Glomerular visceral epithelial cell (primary cell): ENCODE measurements around the gene RCN2.

Source experiments
- DNase-seq: peaks from one replicate; pipeline ENCODE4 v3.0.0-alpha.2; 2016; ENCODE audit errors: extremely low spot score

Gene RCN2

GRCh38 chr15:76994496-76994895, 62.9 kb downstream of the RCN2 start:
- no peak for DNase-seq

GRCh38 chr15:76994971-76995945, 63.7 kb downstream of the RCN2 start, which contains the start of gene PSTPIP1:
TSS of gene PSTPIP1 (plus strand) at chr15:76995126. CDS start at chr15:76995574, 448 bp downstream.
- no peak for DNase-seq

- no peak for DNase-seq
These were observed 64.6 kb downstream of the RCN2 start for GRCh38 chr15:76996076-76996525.

- peak; percentile 27 for DNase-seq
These were observed 65.2 kb downstream of the RCN2 start for GRCh38 chr15:76996526-76997401.

- no peak for DNase-seq
These were observed 67.2 kb downstream of the RCN2 start for GRCh38 chr15:76998663-76999285.

GRCh38 chr15:76999996-77000395, 68.4 kb downstream of the RCN2 start:
- DNase-seq, result no peak

GRCh38 chr15:77001351-77001750, 69.8 kb downstream of the RCN2 start:
- no peak for DNase-seq

- no peak for DNase-seq
These were observed 70.4 kb downstream of the RCN2 start for GRCh38 chr15:77001966-77002365.

- DNase-seq, result no peak
These were observed 70.9 kb downstream of the RCN2 start for GRCh38 chr15:77002436-77002835.

GRCh38 chr15:77002954-77003912, 71.7 kb downstream of the RCN2 start:
- DNase-seq, result no peak
